Gastroesophageal sphincter (tissue), 4 donors: ENCODE measurements around the gene TANC1. TPM values are rescaled to one million over a fixed set of nuclear protein-coding genes. Genes with fewer than 3 reads are reported as not detected.

Experiments
- ATAC-seq: fragments of 150-250 bp; one replicate; pipeline ENCODE4 v1.9.1; 2016; ENCODE audit warnings: mild to moderate bottlenecking, moderate library complexity
- H3K27ac ChIP-seq, 4 donors: fragments of 200-600 bp; sonication (generic) in 3 of 4; 1 replicate in 3 of 4; 2 replicates in 1 of 4; pipeline ENCODE4 v1.5.1; 2016 to 2019
- H3K27me3 ChIP-seq: fragments of 200-600 bp; sonication (generic); one replicate; pipeline ENCODE4 v1.5.1; 2019
- H3K36me3 ChIP-seq, 2 donors: fragments of 200-600 bp; sonication (generic); one replicate each; pipeline ENCODE4 v1.5.1; 2019; ENCODE audit warnings: control low read depth in 1 of 2
- H3K4me1 ChIP-seq, 3 donors: fragments of 200-600 bp; sonication (generic); 1 replicate in 2 of 3; 2 replicates in 1 of 3; pipeline ENCODE4 v1.5.1; 2016 to 2019; ENCODE audit warnings: control low read depth in 2 of 3
- H3K4me3 ChIP-seq, 2 donors: fragments of 200-600 bp; sonication (generic); one replicate each; pipeline ENCODE4 v1.5.1; 2019; ENCODE audit warnings: mild to moderate bottlenecking in 1 of 2, moderate library complexity in 1 of 2
- H3K9me3 ChIP-seq, 3 donors: fragments of 200-600 bp; sonication (generic); one replicate each; pipeline ENCODE4 v1.5.1; 2017 to 2019; ENCODE audit warnings: control low read depth in 2 of 3
- EP300 ChIP-seq: sonication (generic); formaldehyde crosslinking; IDR thresholded peaks from one replicate; pipeline ENCODE4 v1.6.1; 2017; ENCODE audit warnings: antibody characterized with exemption, mild to moderate bottlenecking
- POLR2A ChIP-seq, 2 donors: fragments of 450-650 bp; IDR thresholded peaks; one replicate each; pipeline ENCODE4 v1.6.1; 2017; ENCODE audit warnings: antibody characterized with exemption in 2 of 2, mild to moderate bottlenecking in 2 of 2, moderate library complexity in 1 of 2
- POLR2AphosphoS5 ChIP-seq: sonication (generic); formaldehyde crosslinking; IDR thresholded peaks from one replicate; pipeline ENCODE4 v1.6.1; 2017; ENCODE audit warnings: antibody characterized with exemption
- WGBS, 2 donors: methylation state at CpG; one replicate each; pipeline ENCODE4 v1.1.5; 2018; ENCODE audit warnings: low coverage in 1 of 2; 5-methylcytosine and 5-hydroxymethylcytosine counted together
- total RNA-seq, 4 donors: library from RNA; depleted of rRNA; stranded (reverse); fragments of >200 nt; gene quantifications; one replicate each; pipeline ENCODE4 v1.1.0, GENCODE V29; 2016
- TF ChIP-seq, protein P1 (sequence below), 4 experiments: fragments of 200-600 bp in 2 of 4; fragments of 450-650 bp in 2 of 4; sonication (generic) in 1 of 4; IDR thresholded peaks; one replicate each; pipeline ENCODE4 v1.5.1; 2017 to 2019; ENCODE audit warnings: antibody characterized with exemption in 4 of 4, mild to moderate bottlenecking in 2 of 4, moderate library complexity in 2 of 4

Gene TANC1
- total RNA-seq, 4 donors from 2014 or later: 37.4 to 66.5 (median 46.0) TPM

DNA sequence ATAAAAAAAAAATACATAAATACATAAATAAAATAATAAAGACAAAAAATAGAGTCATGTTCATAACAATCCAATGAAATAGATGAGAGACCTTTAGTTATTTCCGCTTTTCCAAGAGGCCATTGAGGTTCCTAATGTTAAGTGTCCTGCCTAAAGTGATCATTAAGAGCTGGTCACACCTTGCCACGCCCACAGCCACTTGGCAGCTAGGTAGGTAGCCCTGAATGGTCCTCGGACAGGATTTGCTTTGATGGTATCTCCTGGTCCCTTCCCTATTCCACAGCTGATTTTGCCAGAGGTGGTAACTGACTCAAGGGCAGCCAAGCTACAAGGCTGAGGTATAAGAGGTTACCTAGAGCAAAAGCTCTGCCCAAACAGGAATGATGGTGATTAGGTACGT, 24.5 kb upstream of the TANC1 start:
- H3K4me3 ChIP-seq: no peak overlapping the region
- no peak for ATAC-seq
- H3K27ac ChIP-seq: no peak overlapping the region
- H3K36me3 ChIP-seq: no peaks in the 10 kb centered on the region
- WGBS, 2 donors: 84 to 100% methylated on average over 2 to 4 of the region's 4 CpGs
- no peaks in the 10 kb centered on the region for H3K4me1 ChIP-seq
- TF ChIP-seq POLR2AphosphoS5 (no peak), EP300 (no peak), POLR2A (IDR thresholded peaks at IDR 0.05) (no peak)
- TF ChIP-seq, protein P1, sequence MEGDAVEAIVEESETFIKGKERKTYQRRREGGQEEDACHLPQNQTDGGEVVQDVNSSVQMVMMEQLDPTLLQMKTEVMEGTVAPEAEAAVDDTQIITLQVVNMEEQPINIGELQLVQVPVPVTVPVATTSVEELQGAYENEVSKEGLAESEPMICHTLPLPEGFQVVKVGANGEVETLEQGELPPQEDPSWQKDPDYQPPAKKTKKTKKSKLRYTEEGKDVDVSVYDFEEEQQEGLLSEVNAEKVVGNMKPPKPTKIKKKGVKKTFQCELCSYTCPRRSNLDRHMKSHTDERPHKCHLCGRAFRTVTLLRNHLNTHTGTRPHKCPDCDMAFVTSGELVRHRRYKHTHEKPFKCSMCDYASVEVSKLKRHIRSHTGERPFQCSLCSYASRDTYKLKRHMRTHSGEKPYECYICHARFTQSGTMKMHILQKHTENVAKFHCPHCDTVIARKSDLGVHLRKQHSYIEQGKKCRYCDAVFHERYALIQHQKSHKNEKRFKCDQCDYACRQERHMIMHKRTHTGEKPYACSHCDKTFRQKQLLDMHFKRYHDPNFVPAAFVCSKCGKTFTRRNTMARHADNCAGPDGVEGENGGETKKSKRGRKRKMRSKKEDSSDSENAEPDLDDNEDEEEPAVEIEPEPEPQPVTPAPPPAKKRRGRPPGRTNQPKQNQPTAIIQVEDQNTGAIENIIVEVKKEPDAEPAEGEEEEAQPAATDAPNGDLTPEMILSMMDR (IDR thresholded peaks at IDR 0.05): no peak
- H3K27me3 ChIP-seq: no peaks in the 10 kb centered on the region
- H3K9me3 ChIP-seq: no peaks in the 10 kb centered on the region

DNA sequence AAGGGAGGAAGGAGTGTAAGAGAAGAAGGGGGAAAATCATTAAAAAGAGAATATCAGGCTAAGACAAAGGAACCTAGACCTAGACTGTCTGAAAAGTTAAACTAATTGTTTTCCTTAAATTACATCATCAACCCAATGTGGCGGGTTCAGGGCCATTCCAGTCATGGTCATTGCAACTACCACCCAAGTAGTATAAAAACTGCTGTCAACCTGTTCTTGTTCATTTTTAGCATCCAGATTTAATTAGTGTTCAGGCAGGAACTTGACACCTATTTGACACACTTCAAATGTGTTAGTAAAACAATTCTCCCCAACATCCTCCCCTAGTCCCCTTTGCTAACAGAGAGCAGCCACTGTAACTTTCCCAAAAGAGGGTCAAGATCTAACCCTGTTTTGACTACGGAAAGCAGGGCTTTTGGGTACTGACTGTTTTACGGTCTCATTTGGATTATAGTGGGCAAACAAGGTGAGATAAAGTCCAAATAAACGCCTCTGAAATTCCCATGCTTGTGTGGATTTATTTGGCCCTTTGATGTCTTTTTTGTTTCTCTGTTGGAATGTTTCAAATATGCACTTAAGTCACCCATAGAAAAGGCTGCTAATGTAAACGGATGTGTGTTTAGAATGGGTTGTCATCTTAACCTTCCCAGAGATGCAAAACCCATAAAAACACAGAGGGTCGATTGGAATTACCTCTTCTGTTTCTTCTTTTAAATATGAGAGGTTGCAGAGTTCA, 19.3 kb upstream of the TANC1 start:
- Histone ChIP-seq H3K27ac (no peak overlapping the region), H3K36me3 (no peaks in the 10 kb centered on the region), H3K9me3 (no peaks in the 10 kb centered on the region), H3K27me3 (no peaks in the 10 kb centered on the region), H3K4me1 (peaks cover 3 to 11% (median 8%) of the 10 kb centered on the region in 3 donors), H3K4me3 (no peak overlapping the region)
- TF ChIP-seq, protein P1 (IDR thresholded peaks at IDR 0.05): no peak
- no peak for TF ChIP-seq POLR2A (IDR thresholded peaks at IDR 0.05)
- TF ChIP-seq EP300: no peak
- TF ChIP-seq POLR2AphosphoS5: no peak
- no peak for ATAC-seq
- 67 to 75% methylated on average over 6 of the region's 6 CpGs for WGBS, 2 donors

DNA sequence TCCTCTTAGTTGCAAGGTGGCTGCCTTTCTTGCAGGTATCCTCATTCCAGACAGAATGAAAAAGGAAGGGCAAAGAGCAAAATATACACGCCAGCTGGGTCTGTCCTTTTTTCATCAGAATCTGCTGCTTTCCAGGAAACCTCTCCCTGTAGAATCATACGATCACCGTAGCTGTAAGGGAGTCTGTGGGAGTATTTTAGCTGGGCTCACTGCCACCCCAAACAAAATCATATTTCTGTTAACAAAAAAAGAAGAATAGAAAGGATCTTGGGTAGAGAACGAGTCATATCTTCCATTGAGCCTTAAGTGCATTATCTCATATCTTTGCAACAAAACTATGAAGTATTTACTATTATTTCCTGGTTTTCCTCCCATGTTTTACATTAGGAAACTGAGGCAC, 15.0 kb upstream of the TANC1 start:
- ATAC-seq: no peak
- peaks cover 3 to 27% (median 9%) of the 10 kb centered on the region in 3 donors for H3K4me1 ChIP-seq
- no peaks in the 10 kb centered on the region for H3K9me3 ChIP-seq
- H3K36me3 ChIP-seq: no peaks in the 10 kb centered on the region
- H3K27ac ChIP-seq: peak overlapping the region; percentile 53 to 74 (median 62)
- H3K4me3 ChIP-seq: no peak overlapping the region
- H3K27me3 ChIP-seq: no peaks in the 10 kb centered on the region
- WGBS, 2 donors: 9 to 30% methylated on average over 4 of the region's 4 CpGs
- TF ChIP-seq EP300: no peak
- no peak for TF ChIP-seq POLR2AphosphoS5
- TF ChIP-seq, protein P1 (IDR thresholded peaks at IDR 0.05): no peak
- TF ChIP-seq POLR2A (IDR thresholded peaks at IDR 0.05): no peak

DNA sequence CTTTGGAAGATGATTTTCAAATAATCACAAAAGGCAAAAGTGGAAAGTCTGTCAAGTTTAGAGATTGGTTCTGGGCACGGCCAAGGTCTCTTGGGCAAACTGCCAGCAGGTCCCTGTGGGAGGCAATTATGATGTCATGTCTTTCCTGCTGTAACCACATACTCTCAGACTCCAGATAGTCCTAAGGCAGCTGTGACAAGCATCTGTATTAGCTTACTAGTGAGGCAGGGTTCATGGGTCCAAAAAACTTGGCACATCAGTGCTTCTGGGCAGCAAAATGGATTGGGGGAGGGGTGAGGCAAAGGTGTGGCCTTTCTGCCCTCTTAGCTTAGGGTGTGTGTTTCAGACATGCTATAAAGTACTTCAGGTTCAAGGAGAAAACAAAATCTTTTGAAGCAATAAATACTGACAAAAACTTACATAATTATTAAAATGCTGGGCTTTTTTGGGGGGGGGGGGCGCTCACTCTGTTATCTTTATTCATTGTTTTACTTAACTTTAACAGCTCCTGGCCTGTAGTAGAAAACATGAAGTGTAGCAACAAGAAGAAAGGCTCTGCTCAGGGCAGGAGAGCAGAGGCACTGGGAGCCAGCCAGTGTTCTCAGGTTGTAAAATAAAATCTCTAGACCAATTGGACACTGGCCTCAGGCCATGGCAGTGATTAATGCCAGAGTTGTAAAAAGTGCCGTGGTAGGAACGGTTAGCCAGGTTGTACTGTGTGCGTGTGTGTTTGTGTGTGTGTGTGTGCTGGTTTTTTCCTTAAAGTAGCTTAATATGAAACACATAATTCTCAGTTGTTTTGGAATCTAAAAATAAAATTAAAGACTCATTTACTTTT, 14.3 kb upstream of the TANC1 start:
- peaks cover 3 to 27% (median 9%) of the 10 kb centered on the region in 3 donors for H3K4me1 ChIP-seq
- H3K27ac ChIP-seq: peak overlapping the region; percentile 53 to 74 (median 62)
- H3K4me3 ChIP-seq: no peak overlapping the region
- peak; percentile 86 for ATAC-seq
- no peaks in the 10 kb centered on the region for H3K36me3 ChIP-seq
- no peaks in the 10 kb centered on the region for H3K27me3 ChIP-seq
- 5% methylated on average over 5 of the region's 5 CpGs for WGBS, 2 donors
- H3K9me3 ChIP-seq: no peaks in the 10 kb centered on the region
- TF ChIP-seq POLR2A (IDR thresholded peaks at IDR 0.05): no peak
- TF ChIP-seq POLR2AphosphoS5: peak; percentile 63

DNA sequence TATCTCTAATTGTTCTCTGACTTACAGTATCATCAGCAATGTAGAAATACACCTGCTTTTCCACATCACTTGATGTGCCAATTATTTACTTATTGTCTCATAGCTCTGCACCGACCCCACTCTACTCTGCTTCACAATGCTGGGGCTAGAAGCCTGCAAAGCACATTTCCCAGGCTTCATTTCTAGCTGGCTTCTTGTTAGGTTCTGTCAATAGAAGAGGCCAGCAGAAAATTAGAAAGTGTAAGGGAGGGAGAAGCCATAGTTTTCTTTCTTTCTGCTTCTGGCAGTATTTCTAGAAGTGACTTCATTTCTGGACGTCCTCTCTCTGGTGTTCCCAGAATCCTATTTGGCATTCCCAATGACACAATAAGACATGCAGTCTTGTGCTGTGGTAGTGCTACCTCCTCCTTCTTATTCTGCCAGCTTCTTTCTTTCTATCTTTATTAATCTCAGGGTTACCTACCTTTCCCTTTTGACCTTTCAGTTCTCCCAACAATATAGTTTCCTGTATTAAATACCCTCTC, 12.5 kb upstream of the TANC1 start:
- H3K27me3 ChIP-seq: no peaks in the 10 kb centered on the region
- H3K9me3 ChIP-seq: no peaks in the 10 kb centered on the region
- H3K36me3 ChIP-seq: no peaks in the 10 kb centered on the region
- TF ChIP-seq, protein P1 (IDR thresholded peaks at IDR 0.05): no peak
- TF ChIP-seq POLR2AphosphoS5: peak; percentile 23
- no peak overlapping the region for H3K4me3 ChIP-seq
- peaks cover 3 to 27% (median 9%) of the 10 kb centered on the region in 3 donors for H3K4me1 ChIP-seq
- H3K27ac ChIP-seq: no peak overlapping the region
- ATAC-seq: no peak
- 38 to 42% methylated on average over 2 of the region's 2 CpGs for WGBS, 2 donors
